ENCODE data around the gene TRIM28.

The TRIM28 gene

GRCh38 chr19:58553799-58554493, 10.1 kb downstream of the TRIM28 start:
- no peak for FAIRE-seq
- no peak for DNase-seq (ENCODE audit: insufficient read length, low spot score)
- no peak for TF ChIP-seq CTCF (IDR thresholded peaks at IDR 0.05; ENCODE audit: insufficient read depth, missing control alignments)

GRCh38 chr19:58554494-58555368, 10.9 kb downstream of the TRIM28 start, which contains the start of gene CHMP2A:
Gene CHMP2A (minus strand): TSS chr19:58555105. CDS start chr19:58554212, 893 bp downstream.
- FAIRE-seq (no peak), DNase-seq (ENCODE audit: insufficient read length, low spot score) (peak; percentile 84)
- TF ChIP-seq CTCF (IDR thresholded peaks at IDR 0.05; ENCODE audit: insufficient read depth, missing control alignments): no peak

- no peak for FAIRE-seq
- TF ChIP-seq CTCF (IDR thresholded peaks at IDR 0.05; ENCODE audit: insufficient read depth, missing control alignments): no peak
These were observed 11.6 kb downstream of the TRIM28 start for GRCh38 chr19:58555369-58555885.

GRCh38 chr19:58555920-58556621, 12.2 kb downstream of the TRIM28 start:
- no peak for TF ChIP-seq CTCF (IDR thresholded peaks at IDR 0.05; ENCODE audit: insufficient read depth, missing control alignments)
- FAIRE-seq: no peak
- DNase-seq (ENCODE audit: insufficient read length, low spot score): no peak

More at GRCh38 chr19:58555369-58555885, 11.6 kb downstream of the TRIM28 start:
- no peak for DNase-seq (ENCODE audit: insufficient read length, low spot score)

GRCh38 chr19:58556622-58557220, 12.9 kb downstream of the TRIM28 start:
- DNase-seq (ENCODE audit: insufficient read length, low spot score) (no peak), FAIRE-seq (no peak)
- no peak for TF ChIP-seq CTCF (IDR thresholded peaks at IDR 0.05; ENCODE audit: insufficient read depth, missing control alignments)

GRCh38 chr19:58557221-58558065, 13.6 kb downstream of the TRIM28 start:
- no peak for FAIRE-seq
- DNase-seq (ENCODE audit: insufficient read length, low spot score): no peak
- no peak for TF ChIP-seq CTCF (IDR thresholded peaks at IDR 0.05; ENCODE audit: insufficient read depth, missing control alignments)

Data from D721Med (cell line).